Parathyroid adenoma (tissue), 2 donors: ENCODE data around the gene EFHC1.

Experiments used
- H2AFZ ChIP-seq: fragments of 300-600 bp; sonication (generic); one replicate; pipeline ENCODE4 v1.7.0; 2017; ENCODE audit warnings: antibody characterized with exemption, mild to moderate bottlenecking
- H3K27ac ChIP-seq: fragments of 300-600 bp; sonication (generic); one replicate; pipeline ENCODE4 v1.7.0; 2017
- H3K27me3 ChIP-seq: fragments of 300-600 bp; sonication (generic); one replicate; pipeline ENCODE4 v1.7.0; 2017; ENCODE audit warnings: low read length; ENCODE audit not compliant: control insufficient read depth, insufficient read depth
- H3K36me3 ChIP-seq: fragments of 300-600 bp; sonication (generic); one replicate; pipeline ENCODE4 v1.7.0; 2017; ENCODE audit warnings: low read length; ENCODE audit not compliant: control insufficient read depth, insufficient read depth
- H3K4me1 ChIP-seq: fragments of 300-600 bp; sonication (generic); one replicate; pipeline ENCODE4 v1.7.0; 2017; ENCODE audit warnings: control low read depth
- H3K4me2 ChIP-seq: fragments of 300-600 bp; sonication (generic); one replicate; pipeline ENCODE4 v1.7.0; 2017; ENCODE audit warnings: low read length
- H3K4me3 ChIP-seq: fragments of 300-600 bp; sonication (generic); one replicate; pipeline ENCODE4 v1.7.0; 2017; ENCODE audit warnings: low read depth, low read length
- H3K79me2 ChIP-seq: fragments of 300-600 bp; sonication (generic); one replicate; pipeline ENCODE4 v1.7.0; 2017; ENCODE audit warnings: control low read depth
- H3K9ac ChIP-seq: fragments of 300-600 bp; sonication (generic); one replicate; pipeline ENCODE4 v1.7.0; 2017; ENCODE audit warnings: mild to moderate bottlenecking
- H3K9me3 ChIP-seq: fragments of 300-600 bp; sonication (generic); one replicate; pipeline ENCODE4 v1.7.0; 2017; ENCODE audit warnings: low read length; ENCODE audit not compliant: control insufficient read depth
- CTCF ChIP-seq: fragments of 300-600 bp; sonication (generic); IDR thresholded peaks from one replicate; pipeline ENCODE4 v1.7.0; 2017; ENCODE audit warnings: antibody characterized with exemption, mild to moderate bottlenecking
- donor health status: primary hyperparathyroidism.

EFHC1 gene

GRCh38 chr6:52547647-52548352, 127.7 kb downstream of the EFHC1 start:
- TF ChIP-seq CTCF: no peak
- Histone ChIP-seq H3K4me2 (no peak overlapping the region), H3K27ac (no peak overlapping the region), H3K27me3 (no peaks in the 10 kb centered on the region), H3K79me2 (peaks cover 27% of the 10 kb centered on the region), H3K4me3 (no peak overlapping the region), H2AFZ (no peak overlapping the region), H3K36me3 (no peaks in the 10 kb centered on the region), H3K9ac (no peak overlapping the region), H3K9me3 (no peaks in the 10 kb centered on the region), H3K4me1 (peaks cover 6% of the 10 kb centered on the region)

GRCh38 chr6:52548353-52548713, 128.2 kb downstream of the EFHC1 start:
- no peak for TF ChIP-seq CTCF
- H3K4me1 ChIP-seq: peaks cover 6% of the 10 kb centered on the region
- H3K9ac ChIP-seq: no peak overlapping the region
- no peak overlapping the region for H3K4me2 ChIP-seq
- H3K27ac ChIP-seq: no peak overlapping the region
- no peaks in the 10 kb centered on the region for H3K27me3 ChIP-seq
- H3K9me3 ChIP-seq: no peaks in the 10 kb centered on the region
- H3K36me3 ChIP-seq: no peaks in the 10 kb centered on the region
- H3K4me3 ChIP-seq: no peak overlapping the region
- no peak overlapping the region for H2AFZ ChIP-seq
- peaks cover 27% of the 10 kb centered on the region for H3K79me2 ChIP-seq

- no peak overlapping the region for H3K4me3 ChIP-seq
- no peak overlapping the region for H3K4me2 ChIP-seq
- no peak overlapping the region for H3K27ac ChIP-seq
- H3K9me3 ChIP-seq: no peaks in the 10 kb centered on the region
- peaks cover 27% of the 10 kb centered on the region for H3K79me2 ChIP-seq
- peaks cover 6% of the 10 kb centered on the region for H3K4me1 ChIP-seq
- no peak for TF ChIP-seq CTCF
- H3K9ac ChIP-seq: no peak overlapping the region
- no peaks in the 10 kb centered on the region for H3K36me3 ChIP-seq
- H2AFZ ChIP-seq: no peak overlapping the region
- H3K27me3 ChIP-seq: no peaks in the 10 kb centered on the region
Observed at GRCh38 chr6:52548999-52549398, 128.9 kb downstream of the EFHC1 start.

- H3K27ac ChIP-seq: no peak overlapping the region
- no peaks in the 10 kb centered on the region for H3K27me3 ChIP-seq
- H3K4me2 ChIP-seq: no peak overlapping the region
- H2AFZ ChIP-seq: no peak overlapping the region
- peaks cover 6% of the 10 kb centered on the region for H3K4me1 ChIP-seq
- H3K79me2 ChIP-seq: peaks cover 27% of the 10 kb centered on the region
- no peak for TF ChIP-seq CTCF
- H3K4me3 ChIP-seq: no peak overlapping the region
- H3K9me3 ChIP-seq: no peaks in the 10 kb centered on the region
- H3K36me3 ChIP-seq: no peaks in the 10 kb centered on the region
- H3K9ac ChIP-seq: no peak overlapping the region
Observed at GRCh38 chr6:52549428-52549827, 129.3 kb downstream of the EFHC1 start.

- no peaks in the 10 kb centered on the region for H3K36me3 ChIP-seq
- H3K9ac ChIP-seq: no peak overlapping the region
- no peak overlapping the region for H3K27ac ChIP-seq
- no peak overlapping the region for H3K4me3 ChIP-seq
- peaks cover 22% of the 10 kb centered on the region for H3K79me2 ChIP-seq
- no peak overlapping the region for H2AFZ ChIP-seq
- H3K4me1 ChIP-seq: peaks cover 6% of the 10 kb centered on the region
- TF ChIP-seq CTCF: no peak
- no peak overlapping the region for H3K4me2 ChIP-seq
- H3K9me3 ChIP-seq: no peaks in the 10 kb centered on the region
- H3K27me3 ChIP-seq: no peaks in the 10 kb centered on the region
Observed at GRCh38 chr6:52550014-52550575, 130.0 kb downstream of the EFHC1 start.
